Heart left ventricle (tissue), 16 donors: ENCODE data around the gene STUB1. TPM values are rescaled to one million over a fixed set of nuclear protein-coding genes. Genes with fewer than 3 reads are reported as not detected.
A peak's percentile ranks its signal among the peaks of the same experiment; 100 is the strongest.

Source experiments
- ATAC-seq, 4 donors: fragments of 200-7000 bp; cut with Tn5 transposase; one replicate each; pipeline ENCODE4 v1.9.1; 2020 to 2022; ENCODE audit warnings: moderate library complexity in 4 of 4, mild to moderate bottlenecking in 3 of 4, moderate number of reproducible peaks in 1 of 4
- DNase-seq, 5 donors: peaks; one replicate each; pipeline ENCODE4 v3.0.0-alpha.2; 2020
- H3K27ac ChIP-seq, 12 donors: fragments of 200-600 bp; sonication (generic) in 4 of 12; one replicate each; pipeline versions ENCODE4 v1.5.0 to v1.8.0; 2016 to 2022; ENCODE audit warnings: mild to moderate bottlenecking in 2 of 12
- H3K27me3 ChIP-seq, 9 donors: fragments of 200-600 bp; sonication (generic) in 2 of 9; one replicate each; pipeline versions ENCODE4 v1.5.1 to v1.8.0; 2016 to 2022; ENCODE audit warnings: mild to moderate bottlenecking in 3 of 9
- H3K36me3 ChIP-seq, 9 donors: fragments of 200-600 bp; sonication (generic) in 2 of 9; one replicate each; pipeline versions ENCODE4 v1.5.0 to v1.8.0; 2018 to 2022; ENCODE audit warnings: mild to moderate bottlenecking in 2 of 9
- H3K4me1 ChIP-seq, 12 donors: fragments of 200-600 bp; sonication (generic) in 4 of 12; one replicate each; pipeline versions ENCODE4 v1.5.0 to v1.8.0; 2016 to 2022; ENCODE audit warnings: mild to moderate bottlenecking in 3 of 12
- H3K4me3 ChIP-seq, 12 donors: fragments of 200-600 bp; sonication (generic) in 4 of 12; one replicate each; pipeline versions ENCODE4 v1.5.0 to v1.8.0; 2017 to 2022; ENCODE audit warnings: mild to moderate bottlenecking in 9 of 12, moderate library complexity in 4 of 12
- H3K9me3 ChIP-seq, 12 donors: fragments of 200-600 bp; sonication (generic) in 4 of 12; one replicate each; pipeline versions ENCODE4 v1.5.0 to v1.8.0; 2016 to 2022; ENCODE audit warnings: mild to moderate bottlenecking in 1 of 12
- POLR2A ChIP-seq, 2 donors: fragments of 450-650 bp; IDR thresholded peaks; one replicate each; pipeline ENCODE4 v1.6.1; 2017; ENCODE audit warnings: antibody characterized with exemption in 2 of 2, mild to moderate bottlenecking in 2 of 2, moderate library complexity in 2 of 2
- WGBS, 4 donors: extraction: QIAGEN DNeasy Blood & Tissue Kit in 2 of 4; methylation state at CpG; one replicate each; pipeline versions ENCODE4 v1.1.5 to v1.1.7; 2013 to 2018; 5-methylcytosine and 5-hydroxymethylcytosine counted together
- intact Hi-C, 10 donors: fragments of 100-400 bp; cut with DNase I; formaldehyde crosslinking; loops; one replicate each; pipeline versions ENCODE4 v1.11.1 to v1.14.2; 2022
- polyA plus RNA-seq, 2 donors: library from polyadenylated mRNA; stranded (reverse); fragments of 200-250 nt; gene quantifications; one replicate each; pipeline ENCODE4 v1.2.3, GENCODE V29; 2013
- total RNA-seq, 9 donors: library from RNA; depleted of rRNA in 2 of 9; stranded (reverse); fragments of >200 nt in 2 of 9; fragmentation: NEBNext Ultra II Directional in 3 of 9; extraction: Animal tissue kit (Norgen Biotek cat#: 25700) in 3 of 9; gene quantifications; one replicate each; pipeline versions ENCODE4 v1.1.0 to v1.2.4, GENCODE V29; 2016 to 2023
- TF ChIP-seq, protein P1 (sequence below), 12 donors: fragments of 200-600 bp; sonication (generic) in 4 of 12; IDR thresholded peaks; one replicate each; pipeline versions ENCODE4 v1.5.0 to v1.8.0; 2018 to 2022; ENCODE audit warnings: antibody characterized with exemption in 12 of 12, mild to moderate bottlenecking in 5 of 12
- donor health status: ischemic (EF 13 %, LVEDD 7.1; RV severe dilation, severe dysfunction).
- donor health status: healthy with polysubstance abuse.
- donor health status: DM: no; HTN: yes; CAD: no.
- donor health status: DM: no; HTN: no; CAD: no.
- donor health status: ischemic (EF 25% LVEDD 6.9; RV normal size, moderate dysfunction).
- donor health status: ischemic (EF 25% LVEDD 5.7; RV mildly dilated, moderate dysfunction).
- donor health status: healthy.
- donor health status: DM: yes; HTN: yes; CAD: no.
- donor health status: ischemic (EF 35%, LVEDD 5.7; RV mildly dilated, moderate dysfunction).
- donor health status: nonischemic (EF 11% LVEDD 7.7; RV severe dilation, severe dysfunction).
- donor health status: DM: yes; HTN: yes; CAD: no.
- donor health status: PGD.
- donor health status: ischemic (EF 29% LVEDD 5.4; RV normal size, mild dysfunction).
- donor health status: nonischemic (EF 23%, LVEDD 6.1; RV moderate dilation, normal function).

Gene STUB1
- total and polyA plus RNA-seq, 11 donors, result 93.7 to 198 (median 116) TPM

DNA sequence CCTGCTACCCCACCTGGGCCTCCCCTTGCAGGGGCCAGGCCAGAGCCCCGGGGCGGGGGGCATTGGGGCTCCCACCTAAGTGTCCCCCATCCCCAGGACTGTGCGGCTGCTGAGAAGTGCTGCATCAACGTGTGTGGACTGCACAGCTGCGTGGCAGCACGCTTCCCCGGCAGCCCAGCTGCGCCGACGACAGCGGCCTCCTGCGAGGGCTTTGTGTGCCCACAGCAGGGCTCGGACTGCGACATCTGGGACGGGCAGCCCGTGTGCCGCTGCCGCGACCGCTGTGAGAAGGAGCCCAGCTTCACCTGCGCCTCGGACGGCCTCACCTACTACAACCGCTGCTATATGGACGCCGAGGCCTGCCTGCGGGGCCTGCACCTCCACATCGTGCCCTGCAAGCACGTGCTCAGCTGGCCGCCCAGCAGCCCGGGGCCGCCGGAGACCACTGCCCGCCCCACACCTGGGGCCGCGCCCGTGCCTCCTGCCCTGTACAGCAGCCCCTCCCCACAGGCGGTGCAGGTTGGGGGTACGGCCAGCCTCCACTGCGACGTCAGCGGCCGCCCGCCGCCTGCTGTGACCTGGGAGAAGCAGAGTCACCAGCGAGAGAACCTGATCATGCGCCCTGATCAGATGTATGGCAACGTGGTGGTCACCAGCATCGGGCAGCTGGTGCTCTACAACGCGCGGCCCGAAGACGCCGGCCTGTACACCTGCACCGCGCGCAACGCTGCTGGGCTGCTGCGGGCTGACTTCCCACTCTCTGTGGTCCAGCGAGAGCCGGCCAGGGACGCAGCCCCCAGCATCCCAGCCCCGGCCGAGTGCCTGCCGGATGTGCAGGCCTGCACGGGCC, 47.5 kb upstream of the STUB1 start:
- H3K9me3 ChIP-seq, result no peaks in the 10 kb centered on the region
- peak in 1 of 5 donors; percentile 18 for DNase-seq
- TF ChIP-seq POLR2A (IDR thresholded peaks at IDR 0.05), result no peak
- TF ChIP-seq, protein P1, sequence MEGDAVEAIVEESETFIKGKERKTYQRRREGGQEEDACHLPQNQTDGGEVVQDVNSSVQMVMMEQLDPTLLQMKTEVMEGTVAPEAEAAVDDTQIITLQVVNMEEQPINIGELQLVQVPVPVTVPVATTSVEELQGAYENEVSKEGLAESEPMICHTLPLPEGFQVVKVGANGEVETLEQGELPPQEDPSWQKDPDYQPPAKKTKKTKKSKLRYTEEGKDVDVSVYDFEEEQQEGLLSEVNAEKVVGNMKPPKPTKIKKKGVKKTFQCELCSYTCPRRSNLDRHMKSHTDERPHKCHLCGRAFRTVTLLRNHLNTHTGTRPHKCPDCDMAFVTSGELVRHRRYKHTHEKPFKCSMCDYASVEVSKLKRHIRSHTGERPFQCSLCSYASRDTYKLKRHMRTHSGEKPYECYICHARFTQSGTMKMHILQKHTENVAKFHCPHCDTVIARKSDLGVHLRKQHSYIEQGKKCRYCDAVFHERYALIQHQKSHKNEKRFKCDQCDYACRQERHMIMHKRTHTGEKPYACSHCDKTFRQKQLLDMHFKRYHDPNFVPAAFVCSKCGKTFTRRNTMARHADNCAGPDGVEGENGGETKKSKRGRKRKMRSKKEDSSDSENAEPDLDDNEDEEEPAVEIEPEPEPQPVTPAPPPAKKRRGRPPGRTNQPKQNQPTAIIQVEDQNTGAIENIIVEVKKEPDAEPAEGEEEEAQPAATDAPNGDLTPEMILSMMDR (IDR thresholded peaks at IDR 0.05), result no peak
- WGBS, 4 donors, result 94 to 96% (median 95%) methylated on average over 20 to 67 of the region's 67 CpGs
- no peak overlapping the region for H3K4me3 ChIP-seq
- peaks cover 0 to 30% (median 5%) of the 10 kb centered on the region in 9 donors for H3K36me3 ChIP-seq
- ATAC-seq, result no peak
- H3K27ac ChIP-seq, result no peak overlapping the region
- peaks cover 3 to 47% (median 33%) of the 10 kb centered on the region in 12 donors for H3K4me1 ChIP-seq
- intact Hi-C loops, result loop anchor here in 1 of 10 donors (5.0 kb wide), 1 partner anchor 35 kb away; no protein-coding TSS in a partner anchor
- no peaks in the 10 kb centered on the region for H3K27me3 ChIP-seq

DNA sequence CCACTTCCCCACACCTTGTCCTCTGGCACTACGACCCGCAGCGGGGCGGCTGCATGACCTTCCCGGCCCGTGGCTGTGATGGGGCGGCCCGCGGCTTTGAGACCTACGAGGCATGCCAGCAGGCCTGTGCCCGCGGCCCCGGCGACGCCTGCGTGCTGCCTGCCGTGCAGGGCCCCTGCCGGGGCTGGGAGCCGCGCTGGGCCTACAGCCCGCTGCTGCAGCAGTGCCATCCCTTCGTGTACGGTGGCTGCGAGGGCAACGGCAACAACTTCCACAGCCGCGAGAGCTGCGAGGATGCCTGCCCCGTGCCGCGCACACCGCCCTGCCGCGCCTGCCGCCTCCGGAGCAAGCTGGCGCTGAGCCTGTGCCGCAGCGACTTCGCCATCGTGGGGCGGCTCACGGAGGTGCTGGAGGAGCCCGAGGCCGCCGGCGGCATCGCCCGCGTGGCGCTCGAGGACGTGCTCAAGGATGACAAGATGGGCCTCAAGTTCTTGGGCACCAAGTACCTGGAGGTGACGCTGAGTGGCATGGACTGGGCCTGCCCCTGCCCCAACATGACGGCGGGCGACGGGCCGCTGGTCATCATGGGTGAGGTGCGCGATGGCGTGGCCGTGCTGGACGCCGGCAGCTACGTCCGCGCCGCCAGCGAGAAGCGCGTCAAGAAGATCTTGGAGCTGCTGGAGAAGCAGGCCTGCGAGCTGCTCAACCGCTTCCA, 46.7 kb upstream of the STUB1 start:
- intact Hi-C loops, result loop anchor here in 1 of 10 donors (5.0 kb wide), 1 partner anchor 36 kb away; no protein-coding TSS in a partner anchor
- ATAC-seq (no peak), DNase-seq (peak in 2 of 5 donors; percentile 18 to 61)
- Histone ChIP-seq H3K27me3 (no peaks in the 10 kb centered on the region), H3K9me3 (no peaks in the 10 kb centered on the region), H3K4me3 (no peak overlapping the region), H3K4me1 (peaks cover 3 to 53% (median 38%) of the 10 kb centered on the region in 12 donors), H3K27ac (no peak overlapping the region), H3K36me3 (peaks cover 0 to 22% (median 0%) of the 10 kb centered on the region in 9 donors)
- 97 to 98% (median 97%) methylated on average over 68 to 74 of the region's 74 CpGs for WGBS, 4 donors
- TF ChIP-seq POLR2A (IDR thresholded peaks at IDR 0.05), result no peak
- TF ChIP-seq, protein P1 (IDR thresholded peaks at IDR 0.05), result no peak

DNA sequence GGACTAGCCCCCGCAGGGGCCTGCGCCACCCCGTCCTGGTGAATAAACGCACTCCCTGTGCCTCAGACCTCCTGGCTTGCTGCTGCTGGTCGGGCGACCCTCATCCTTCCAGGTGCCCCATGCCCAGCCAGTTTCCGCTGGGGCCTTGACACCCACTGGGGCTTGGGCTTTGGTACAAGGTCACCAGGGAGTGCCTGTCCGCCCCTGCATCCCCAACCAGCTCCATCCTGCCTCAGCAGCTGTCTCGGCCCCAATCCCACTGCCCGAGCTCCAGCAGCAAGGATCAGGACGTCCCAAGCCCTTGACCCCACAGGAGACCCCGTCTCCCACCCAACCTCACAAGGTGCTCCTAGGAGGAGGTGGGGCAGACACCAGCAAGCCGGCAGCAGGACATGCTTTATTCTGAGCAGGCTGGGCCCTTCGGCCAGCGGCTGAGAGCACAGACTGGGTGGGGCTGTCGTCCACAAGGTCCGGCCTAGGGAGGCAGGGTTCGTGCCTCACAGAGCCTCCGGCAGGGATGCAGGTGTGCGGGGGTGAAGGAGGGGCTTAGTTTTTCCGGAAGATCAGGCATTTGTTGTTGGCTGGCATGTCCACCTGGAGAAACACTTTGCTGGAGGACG, 46.0 kb upstream of the STUB1 start:
- WGBS, 4 donors, result 92 to 96% (median 94%) methylated on average over 4 to 22 of the region's 22 CpGs
- Histone ChIP-seq H3K4me1 (peaks cover 3 to 51% (median 39%) of the 10 kb centered on the region in 12 donors), H3K36me3 (peaks cover 0 to 16% (median 0%) of the 10 kb centered on the region in 9 donors), H3K9me3 (no peaks in the 10 kb centered on the region), H3K27ac (no peak overlapping the region), H3K4me3 (no peak overlapping the region), H3K27me3 (no peaks in the 10 kb centered on the region)
- ATAC-seq (no peak), DNase-seq (no peak)
- intact Hi-C loops, result loop anchor here in 1 of 10 donors (5.0 kb wide), 1 partner anchor 37 kb away; no protein-coding TSS in a partner anchor
- no peak for TF ChIP-seq POLR2A (IDR thresholded peaks at IDR 0.05)
- TF ChIP-seq, protein P1 (IDR thresholded peaks at IDR 0.05), result no peak
